MG63 (cell line): ENCODE measurements around the gene OSTF1. TPM values are rescaled to one million over a fixed set of nuclear protein-coding genes. Genes with fewer than 3 reads are reported as not detected.

Experiments used
- DNase-seq: peaks from one replicate; pipeline ENCODE4 v3.0.0-alpha.2; 2020
- H3K27me3 ChIP-seq: fragments of 250-450 bp; sonication (Bioruptor Pico); 2 replicates; pipeline ENCODE4 v1.5.1; 2020; ENCODE audit warnings: mild to moderate bottlenecking, moderate library complexity
- H3K36me3 ChIP-seq: fragments of 250-450 bp; sonication (Bioruptor Pico); 2 replicates; pipeline ENCODE4 v1.5.1; 2020; ENCODE audit warnings: mild to moderate bottlenecking, moderate library complexity
- H3K4me3 ChIP-seq: fragments of 250-450 bp; sonication (Bioruptor Pico); 2 replicates; pipeline ENCODE4 v1.5.1; 2020; ENCODE audit warnings: mild to moderate bottlenecking, moderate library complexity
- H3K9me3 ChIP-seq: fragments of 250-450 bp; sonication (Bioruptor Pico); 2 replicates; pipeline ENCODE4 v1.5.1; 2020; ENCODE audit warnings: mild to moderate bottlenecking, moderate library complexity
- total RNA-seq: library from RNA; depleted of rRNA; stranded (reverse); fragments of >200 nt; shearing (Covaris generic); gene quantifications from 2 replicates; pipeline ENCODE4 v1.2.3, GENCODE V29; 2014; ENCODE audit warnings: low replicate concordance; rRNA removed

Gene OSTF1, protein sequence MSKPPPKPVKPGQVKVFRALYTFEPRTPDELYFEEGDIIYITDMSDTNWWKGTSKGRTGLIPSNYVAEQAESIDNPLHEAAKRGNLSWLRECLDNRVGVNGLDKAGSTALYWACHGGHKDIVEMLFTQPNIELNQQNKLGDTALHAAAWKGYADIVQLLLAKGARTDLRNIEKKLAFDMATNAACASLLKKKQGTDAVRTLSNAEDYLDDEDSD
- total RNA-seq: 18.6 and 23.0 TPM in 2 replicates

- Histone ChIP-seq H3K4me3 (peak within 1 kb of the TSS; percentile 87), H3K27me3 (no peaks in the 10 kb centered on the region), H3K36me3 (no peaks in the 10 kb centered on the region), H3K9me3 (no peaks in the 10 kb centered on the region)
- DNase-seq: peak; percentile 94
Observed at GRCh38 chr9:75087824-75088645, at the start of gene OSTF1, which contains the start of gene NMRK1. Gene OSTF1, plus strand, starts transcription at chr9:75088514. Its CDS starts 179 bp downstream, at chr9:75088693. Gene NMRK1, minus strand, starts transcription at chr9:75088155. Its CDS starts 5,040 bp downstream, at chr9:75083115.

GRCh38 chr9:75039009-75039408 lies 49.3 kb upstream of the OSTF1 start:
- H3K27me3 ChIP-seq: no peaks in the 10 kb centered on the region
- H3K4me3 ChIP-seq: no peak overlapping the region
- no peaks in the 10 kb centered on the region for H3K36me3 ChIP-seq
- peak; percentile 48 for DNase-seq
- H3K9me3 ChIP-seq: no peaks in the 10 kb centered on the region

DNA sequence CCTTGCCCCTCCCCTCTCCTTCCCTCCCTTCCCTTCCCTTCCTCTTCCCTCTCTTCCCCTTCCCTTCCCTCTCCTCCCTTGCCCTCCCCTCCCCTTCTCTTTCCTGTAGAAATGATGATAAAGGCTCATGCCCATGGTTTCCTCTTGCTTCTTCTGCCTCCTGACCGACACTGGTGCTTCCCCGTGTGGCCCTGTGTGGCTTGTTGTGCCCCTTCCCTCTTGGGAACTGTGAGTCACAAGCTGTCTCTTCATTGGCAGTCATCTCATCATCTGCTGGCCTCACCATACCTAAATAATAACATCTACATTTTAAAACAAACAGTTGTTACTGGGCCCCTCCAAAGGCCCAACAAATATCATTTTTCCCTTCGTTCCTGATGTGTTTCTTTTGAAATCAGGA lies 48.5 kb upstream of the OSTF1 start:
- Histone ChIP-seq H3K9me3 (no peaks in the 10 kb centered on the region), H3K36me3 (no peaks in the 10 kb centered on the region), H3K4me3 (no peak overlapping the region), H3K27me3 (no peaks in the 10 kb centered on the region)
- peak; percentile 19 for DNase-seq

- Histone ChIP-seq H3K36me3 (no peaks in the 10 kb centered on the region), H3K9me3 (no peaks in the 10 kb centered on the region)
- no peak for DNase-seq
Observed at GRCh38 chr9:75041041-75041440, 47.3 kb upstream of the OSTF1 start.

DNA sequence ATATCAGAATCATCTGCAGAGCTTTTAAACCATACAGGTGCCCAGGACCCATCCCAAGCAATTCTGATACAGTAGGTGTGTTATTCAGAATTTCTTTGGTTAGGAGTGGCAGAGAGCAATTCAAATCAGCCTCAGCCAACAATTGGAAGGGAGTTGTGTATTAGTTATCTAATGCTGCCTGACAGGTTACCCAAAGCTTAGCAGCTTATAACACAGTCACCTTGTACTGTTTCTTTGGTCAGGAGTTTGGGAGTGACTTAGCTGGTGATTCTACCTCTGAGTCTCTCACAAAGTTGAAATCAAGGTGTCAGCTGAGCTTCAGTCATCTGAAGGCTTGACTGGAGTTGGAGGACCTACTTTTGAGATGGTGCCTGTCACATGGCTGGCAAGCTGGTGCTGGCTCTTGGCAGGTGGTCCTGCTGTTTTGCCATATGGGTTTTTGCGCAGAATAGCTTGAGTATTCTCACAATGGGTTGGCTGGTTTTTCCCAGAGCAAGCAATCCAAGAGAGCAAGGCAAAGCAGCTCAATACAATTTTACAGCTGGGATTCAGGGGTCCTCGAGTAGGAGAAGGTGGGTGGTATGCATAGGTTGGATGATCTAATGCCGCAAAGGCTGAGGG lies 41.5 kb upstream of the OSTF1 start:
- Histone ChIP-seq H3K27me3 (no peaks in the 10 kb centered on the region), H3K36me3 (no peaks in the 10 kb centered on the region), H3K4me3 (no peak overlapping the region), H3K9me3 (no peaks in the 10 kb centered on the region)
- no peak for DNase-seq

More at GRCh38 chr9:75041041-75041440, 47.3 kb upstream of the OSTF1 start:
- Histone ChIP-seq H3K27me3 (no peaks in the 10 kb centered on the region), H3K4me3 (no peak overlapping the region)

- H3K36me3 ChIP-seq: no peaks in the 10 kb centered on the region
- no peaks in the 10 kb centered on the region for H3K27me3 ChIP-seq
- DNase-seq: no peak
- no peak overlapping the region for H3K4me3 ChIP-seq
- no peaks in the 10 kb centered on the region for H3K9me3 ChIP-seq
Observed at GRCh38 chr9:75047506-75047905, 40.8 kb upstream of the OSTF1 start.

DNA sequence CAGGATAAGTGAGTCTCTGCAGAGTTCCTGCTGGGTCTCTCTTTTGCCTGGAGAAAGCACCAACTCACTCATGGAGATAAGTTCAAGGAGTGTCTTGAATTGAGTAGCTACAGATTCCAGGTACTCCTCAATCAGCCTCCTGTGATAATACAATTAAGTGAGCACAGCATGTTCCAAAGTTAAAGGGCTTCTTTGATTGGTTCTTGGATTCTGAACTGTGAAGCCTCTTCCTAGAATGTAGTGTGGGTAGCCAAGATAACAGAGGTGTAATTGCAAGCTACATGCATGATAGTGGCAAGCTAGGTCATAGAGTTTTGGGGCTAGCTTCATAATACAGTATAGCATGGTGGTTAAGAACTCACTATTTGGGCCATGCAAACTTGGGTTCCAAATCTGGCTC lies 37.0 kb upstream of the OSTF1 start:
- Histone ChIP-seq H3K36me3 (no peaks in the 10 kb centered on the region), H3K9me3 (no peaks in the 10 kb centered on the region), H3K4me3 (no peak overlapping the region), H3K27me3 (no peaks in the 10 kb centered on the region)
- DNase-seq: no peak

DNA sequence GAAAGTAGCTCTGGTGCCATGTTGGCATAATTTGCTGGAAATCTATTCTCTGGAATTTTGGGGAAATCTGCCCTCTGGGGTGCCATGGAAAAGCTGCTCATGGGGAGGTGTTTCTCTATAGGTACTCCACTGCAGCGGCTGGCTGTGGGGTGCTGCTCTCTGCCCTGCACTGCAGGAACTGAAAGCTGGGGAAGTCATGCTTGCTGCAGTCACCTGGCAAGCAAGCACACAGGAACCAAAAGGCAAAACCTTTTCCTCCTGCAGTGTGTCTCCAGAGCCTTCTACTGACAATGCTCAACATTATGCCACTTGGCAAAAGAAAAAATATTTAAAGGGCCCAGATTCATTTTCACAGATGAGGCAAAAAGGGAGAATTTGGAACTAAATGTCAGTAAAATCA lies 34.4 kb upstream of the OSTF1 start:
- H3K4me3 ChIP-seq: no peak overlapping the region
- no peak for DNase-seq
- H3K27me3 ChIP-seq: no peaks in the 10 kb centered on the region
- H3K36me3 ChIP-seq: no peaks in the 10 kb centered on the region
- H3K9me3 ChIP-seq: no peaks in the 10 kb centered on the region

DNA sequence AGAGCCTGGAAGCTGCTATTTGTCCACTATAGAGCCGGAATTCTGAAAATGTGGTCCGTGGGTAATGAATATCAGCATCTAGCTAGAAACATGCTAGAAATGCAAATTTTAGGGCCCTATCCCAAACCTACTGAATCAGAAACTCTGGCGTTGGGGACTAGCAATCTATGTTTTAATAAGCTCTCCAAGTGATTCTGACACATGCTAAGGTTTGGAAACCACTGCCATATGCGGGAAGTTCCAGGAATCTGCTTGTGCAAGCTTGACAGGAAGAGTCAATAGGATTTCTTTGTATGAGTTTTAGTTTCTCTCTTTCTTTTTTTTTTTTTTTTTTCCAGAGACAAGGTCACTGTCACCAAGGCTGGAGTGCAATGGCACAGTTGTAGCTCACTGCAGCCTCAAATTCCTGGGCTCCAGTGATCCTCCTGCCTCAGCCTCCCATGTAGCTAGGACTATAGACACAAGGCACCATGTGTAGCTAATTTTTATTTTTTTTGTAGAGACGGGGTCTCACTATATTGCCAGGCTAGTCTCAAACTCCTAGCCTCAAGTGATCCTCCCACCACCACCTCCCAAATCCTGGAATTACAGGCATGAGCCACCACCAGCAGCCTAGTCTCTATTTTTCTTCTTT lies 33.8 kb upstream of the OSTF1 start:
- Histone ChIP-seq H3K9me3 (no peaks in the 10 kb centered on the region), H3K27me3 (no peaks in the 10 kb centered on the region), H3K36me3 (no peaks in the 10 kb centered on the region), H3K4me3 (no peak overlapping the region)
- DNase-seq: no peak

- no peaks in the 10 kb centered on the region for H3K9me3 ChIP-seq
- DNase-seq: no peak
- no peaks in the 10 kb centered on the region for H3K36me3 ChIP-seq
- H3K27me3 ChIP-seq: no peaks in the 10 kb centered on the region
- no peak overlapping the region for H3K4me3 ChIP-seq
Observed at GRCh38 chr9:75061169-75061568, 27.1 kb upstream of the OSTF1 start.

GRCh38 chr9:75063556-75064305 lies 24.6 kb upstream of the OSTF1 start:
- no peaks in the 10 kb centered on the region for H3K27me3 ChIP-seq
- no peak overlapping the region for H3K4me3 ChIP-seq
- no peak for DNase-seq
- no peaks in the 10 kb centered on the region for H3K9me3 ChIP-seq
- no peaks in the 10 kb centered on the region for H3K36me3 ChIP-seq

- no peaks in the 10 kb centered on the region for H3K27me3 ChIP-seq
- H3K9me3 ChIP-seq: no peaks in the 10 kb centered on the region
- no peaks in the 10 kb centered on the region for H3K36me3 ChIP-seq
- H3K4me3 ChIP-seq: no peak overlapping the region
- peak; percentile 14 for DNase-seq
Observed at GRCh38 chr9:75064307-75065025, 23.8 kb upstream of the OSTF1 start.

DNA sequence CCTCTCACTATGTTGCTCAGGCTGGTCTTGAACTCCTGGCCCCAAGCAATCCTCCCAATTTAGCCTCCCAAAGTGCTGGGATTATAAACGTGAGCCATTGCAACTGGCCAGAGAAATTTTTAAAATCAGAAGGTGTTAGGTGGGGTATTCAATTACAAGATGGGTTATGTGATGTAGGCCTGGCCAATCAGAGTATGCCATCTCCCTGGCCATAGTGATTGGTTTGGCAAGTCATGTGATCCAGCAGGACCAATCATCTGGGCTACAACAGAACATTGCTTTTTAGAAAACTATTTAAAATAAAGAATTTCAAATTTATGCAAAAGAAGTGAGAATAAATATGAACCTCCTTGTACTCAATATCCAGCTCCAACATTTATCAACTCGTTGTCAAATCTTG lies 22.8 kb upstream of the OSTF1 start:
- no peaks in the 10 kb centered on the region for H3K9me3 ChIP-seq

DNA sequence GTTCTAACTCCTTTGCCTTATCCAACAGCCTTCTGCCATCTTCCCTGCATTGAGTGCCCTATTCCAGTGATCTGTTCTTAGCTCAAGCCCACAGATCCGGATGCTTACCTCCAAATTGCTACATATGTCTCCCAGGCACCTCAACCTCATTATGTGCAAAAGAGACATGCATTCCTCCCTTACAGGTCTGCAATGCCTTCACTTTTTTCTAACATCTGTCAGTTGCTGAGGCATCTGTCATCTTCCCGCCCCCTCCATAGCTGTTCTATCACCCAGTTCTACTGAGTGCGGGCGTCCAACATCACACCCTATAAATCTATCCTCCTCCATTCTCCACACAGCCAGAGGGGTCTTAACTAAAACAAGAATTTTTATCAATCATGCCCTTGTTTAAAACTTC lies 20.4 kb upstream of the OSTF1 start:
- DNase-seq: no peak
- H3K9me3 ChIP-seq: no peaks in the 10 kb centered on the region
- H3K4me3 ChIP-seq: no peak overlapping the region
- H3K27me3 ChIP-seq: no peaks in the 10 kb centered on the region
- H3K36me3 ChIP-seq: no peaks in the 10 kb centered on the region

More for the DNA sequence above, 22.8 kb upstream of the OSTF1 start:
- DNase-seq: no peak
- H3K36me3 ChIP-seq: no peaks in the 10 kb centered on the region
- H3K4me3 ChIP-seq: no peak overlapping the region
- H3K27me3 ChIP-seq: no peaks in the 10 kb centered on the region

DNA sequence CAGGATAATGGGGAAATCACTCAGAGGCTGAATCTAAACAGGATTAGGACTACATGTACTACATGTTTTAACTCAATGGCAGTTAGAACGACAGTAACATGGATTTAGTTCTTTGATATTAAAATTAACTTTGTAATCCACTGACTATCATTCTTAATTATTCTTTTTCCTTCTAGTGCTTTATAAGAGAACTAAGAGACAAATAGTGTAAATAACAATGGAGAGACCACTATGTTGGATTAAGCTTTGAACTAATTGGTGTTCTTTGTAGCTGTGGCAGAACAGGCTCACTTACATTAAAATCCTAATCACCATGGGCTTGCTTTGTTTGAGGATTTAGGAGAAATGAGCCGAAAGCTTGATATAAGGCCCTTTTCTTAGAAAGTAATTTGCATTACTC lies 19.1 kb upstream of the OSTF1 start:
- no peak for DNase-seq
- Histone ChIP-seq H3K36me3 (no peaks in the 10 kb centered on the region), H3K9me3 (no peaks in the 10 kb centered on the region), H3K4me3 (no peak overlapping the region), H3K27me3 (no peaks in the 10 kb centered on the region)
